ENCODE measurements around the gene HOXA5.

HOXA5 gene

DNA sequence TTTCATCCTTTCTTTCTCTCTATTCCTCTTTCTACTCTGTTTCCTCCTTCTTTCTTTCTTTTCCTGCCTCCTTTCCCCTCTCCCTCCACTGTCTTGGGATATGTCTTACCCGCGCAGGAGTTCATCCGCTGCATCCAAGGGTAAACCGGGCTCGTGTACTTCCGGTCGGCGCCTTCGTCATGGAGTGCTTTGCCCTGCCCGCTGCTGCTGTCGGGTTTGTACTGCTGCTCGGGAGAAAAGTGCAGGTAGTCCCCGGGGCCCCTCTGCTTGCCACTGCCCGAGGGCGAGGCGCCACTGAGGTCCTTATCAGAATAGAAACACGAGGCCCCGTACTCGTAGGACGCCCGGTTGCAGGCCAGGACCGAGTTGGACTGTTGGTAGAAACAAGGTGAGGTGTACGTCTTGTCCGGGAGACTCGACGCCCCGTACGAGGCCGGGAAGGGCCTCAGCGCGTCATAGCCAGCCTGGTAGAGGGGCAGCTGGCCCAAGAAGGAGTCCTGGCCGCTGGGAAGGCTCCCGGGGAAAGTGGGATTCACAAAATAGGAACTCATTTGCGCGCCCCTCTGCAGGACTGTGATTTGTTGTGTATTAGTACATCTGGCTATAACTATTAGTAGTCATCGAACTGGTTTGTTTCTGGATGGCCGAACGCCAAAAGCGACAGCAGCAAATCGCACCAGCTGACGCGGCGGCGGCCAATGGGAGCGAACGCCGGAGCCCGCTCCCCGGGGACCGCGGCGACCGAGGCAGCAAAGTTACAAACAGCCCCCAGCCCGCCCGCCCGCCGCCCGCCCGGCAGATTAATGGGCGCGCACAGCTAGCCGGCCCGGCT is 3.9 kb upstream of the HOXA5 start, which contains the start of gene HOXA6:
TSS of gene HOXA6 (minus strand) at position 576 of the 832 bp plus-strand sequence. CDS start at position 551, 25 bp downstream.
- no peak for DNase-seq

- no peak for DNase-seq
Observed at GRCh38 chr7:27146491-27147198, 3.2 kb upstream of the HOXA5 start.

DNA sequence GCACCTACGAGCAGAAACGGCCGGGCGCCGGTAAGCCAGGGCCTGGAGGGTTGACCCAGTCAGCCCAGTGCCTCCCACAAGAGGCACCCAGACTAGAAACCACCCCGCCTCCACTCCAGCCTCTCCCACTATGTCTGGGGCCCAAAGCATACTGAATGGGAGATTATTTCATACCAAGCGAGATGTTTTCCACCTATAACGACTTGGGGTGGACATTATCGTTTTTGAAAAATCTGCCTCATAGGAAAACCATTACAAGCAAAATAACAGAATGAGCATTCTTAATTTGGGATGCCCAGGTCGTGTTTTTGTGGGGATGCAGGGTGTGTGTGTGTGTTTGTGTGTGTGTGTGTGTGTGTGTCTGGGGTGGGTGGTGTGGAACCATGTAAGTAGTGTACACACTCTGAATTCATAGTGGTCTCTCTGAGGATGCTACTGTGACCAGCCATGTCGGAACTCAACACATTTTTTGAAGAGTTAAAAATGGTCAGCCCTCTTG is 2.5 kb upstream of the HOXA5 start:
- no peak for DNase-seq

DNA sequence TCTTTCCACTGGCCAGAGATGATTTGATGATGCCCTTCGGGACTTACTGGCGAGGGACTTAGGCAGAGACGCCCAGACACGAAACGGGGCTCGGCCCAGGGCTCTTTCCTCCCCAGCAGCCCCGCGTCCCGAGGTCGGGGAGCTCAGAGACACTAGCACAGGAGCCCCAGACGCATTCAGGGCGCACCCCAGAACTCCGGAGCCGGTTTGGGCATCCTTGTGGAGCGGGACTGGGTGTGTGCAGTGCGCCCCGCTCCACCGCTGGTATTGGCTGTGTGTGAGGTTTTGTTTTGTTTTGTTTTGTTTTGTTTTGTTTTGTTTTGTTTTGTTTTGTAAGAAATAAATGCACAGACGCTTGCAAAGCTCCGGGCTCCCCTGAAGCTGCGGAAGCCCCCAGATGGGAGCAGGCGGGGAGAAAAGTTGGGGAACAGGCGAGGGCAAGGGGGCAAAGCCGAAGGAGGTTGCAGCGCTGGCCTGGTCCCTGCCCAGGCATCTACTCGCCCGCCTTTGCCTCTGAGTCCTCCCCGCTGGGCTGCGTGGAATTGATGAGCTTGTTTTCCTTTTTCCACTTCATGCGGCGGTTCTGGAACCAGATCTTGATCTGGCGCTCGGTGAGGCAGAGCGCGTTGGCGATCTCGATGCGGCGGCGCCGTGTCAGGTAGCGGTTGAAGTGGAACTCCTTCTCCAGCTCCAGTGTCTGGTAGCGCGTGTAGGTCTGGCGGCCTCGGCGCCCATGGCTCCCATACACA is 1.9 kb upstream of the HOXA5 start:
- no peak for DNase-seq

DNA sequence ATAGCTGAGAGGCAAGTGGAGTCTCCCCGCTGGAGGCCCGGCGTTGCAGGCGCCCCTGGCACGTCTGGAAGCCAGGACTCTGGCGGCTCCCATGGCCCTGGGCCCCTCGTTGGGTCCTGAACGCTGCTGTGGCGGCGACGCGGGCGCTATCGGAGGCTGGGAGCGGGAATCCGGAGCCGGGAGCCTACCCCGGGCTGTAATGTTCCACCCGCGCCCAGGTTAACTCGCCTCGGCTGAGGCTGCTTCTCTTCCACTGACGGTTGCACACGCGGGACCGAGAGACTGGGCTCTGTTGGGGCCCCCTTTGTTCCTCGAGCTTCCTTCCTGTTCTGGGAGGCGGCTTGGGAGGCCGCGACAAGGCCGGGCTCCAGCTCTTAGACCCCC is 1.3 kb upstream of the HOXA5 start:
- no peak for DNase-seq

DNA sequence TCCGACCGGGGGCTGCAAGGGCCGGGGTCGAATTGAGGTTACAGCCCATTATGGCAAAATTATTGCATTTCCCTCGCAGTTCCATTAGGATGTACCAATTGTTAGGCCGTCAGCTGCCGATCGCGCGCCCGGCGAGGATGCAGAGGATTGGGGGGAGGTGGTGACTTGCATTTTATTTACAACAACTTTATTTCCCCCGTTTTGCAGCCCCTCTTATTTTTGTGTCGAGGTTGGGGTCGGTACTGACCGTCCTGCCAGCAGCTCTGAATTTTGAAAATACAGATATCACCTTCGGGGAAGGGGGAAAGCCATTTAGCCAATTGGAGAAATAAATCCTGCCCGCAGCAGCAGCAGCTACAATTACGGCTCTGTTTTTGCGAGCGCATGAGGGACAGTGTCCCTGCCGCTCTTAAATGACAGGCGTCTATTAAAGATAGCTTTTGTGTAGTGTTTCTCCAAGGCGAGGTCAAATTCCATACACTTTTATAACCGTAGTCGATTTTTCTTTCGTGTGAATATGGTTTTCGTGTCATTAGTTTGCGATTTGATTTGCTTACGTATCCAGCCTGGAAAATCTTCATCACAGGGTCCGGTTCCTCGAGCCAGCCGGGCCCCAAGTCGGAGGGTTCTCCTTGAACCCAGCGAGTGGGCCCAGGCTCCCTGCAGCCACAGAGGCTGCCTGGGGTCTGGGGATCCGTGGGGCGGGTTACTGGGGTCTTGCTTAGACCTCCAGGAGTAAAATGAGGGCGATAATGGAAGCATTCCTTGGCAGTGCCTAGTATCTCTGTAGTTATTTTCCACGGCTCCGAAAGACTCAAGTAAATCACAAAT is 684 bp upstream of the HOXA5 start:
- DNase-seq: no peak

DNA sequence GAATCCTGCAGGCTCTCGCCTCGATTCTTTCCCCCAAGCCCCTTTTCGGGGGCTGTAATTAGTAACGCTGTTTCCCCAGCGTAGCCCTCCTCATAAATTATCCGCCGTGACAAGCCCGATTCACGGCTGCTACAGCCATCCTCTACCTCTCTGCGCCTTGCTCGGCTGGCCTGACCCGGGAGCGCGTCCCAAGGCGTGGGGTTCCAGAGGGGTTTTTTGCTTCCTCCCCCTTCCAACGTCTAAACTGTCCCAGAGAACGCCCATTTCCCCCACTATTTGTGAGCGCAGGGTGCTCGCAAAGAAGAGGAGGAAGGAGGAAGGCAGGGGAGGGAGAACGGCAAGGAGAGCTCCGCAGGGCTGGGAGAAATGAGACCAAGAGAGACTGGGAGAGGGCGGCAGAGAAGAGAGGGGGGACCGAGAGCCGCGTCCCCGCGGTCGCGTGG is 880 bp downstream of the HOXA5 start:
- no peak for DNase-seq

DNA sequence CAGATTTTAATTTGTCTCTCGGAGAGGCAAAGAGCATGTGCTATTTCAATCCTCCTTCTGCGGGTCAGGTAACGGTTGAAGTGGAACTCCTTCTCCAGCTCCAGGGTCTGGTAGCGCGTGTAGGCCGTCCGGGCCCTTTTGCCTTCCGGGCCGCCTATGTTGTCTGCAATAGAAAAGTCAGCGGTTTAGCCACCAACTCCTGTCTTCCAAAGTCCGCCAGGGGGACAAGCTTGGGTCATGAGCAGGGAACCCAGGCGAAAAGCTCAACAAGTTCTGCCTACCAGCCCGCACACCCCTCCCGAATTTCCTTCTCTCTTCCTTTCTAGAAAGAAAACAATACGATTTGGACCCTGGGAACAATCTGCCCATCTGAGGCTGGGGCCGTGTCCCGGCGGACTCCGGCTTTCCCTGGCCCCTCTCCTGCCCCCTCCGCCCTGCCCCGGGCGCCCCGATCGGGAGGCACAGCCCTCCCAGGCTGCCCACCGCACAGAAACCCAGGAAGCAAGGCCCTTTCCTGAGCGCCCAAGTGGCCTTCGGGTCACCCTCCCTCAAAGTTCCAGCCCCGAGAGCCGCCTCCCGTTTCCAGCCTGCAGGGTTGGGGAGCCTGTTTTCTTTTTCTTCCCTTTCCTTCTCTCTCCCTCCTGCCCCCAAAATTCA is 1.4 kb downstream of the HOXA5 start:
- no peak for DNase-seq

- DNase-seq: no peak
Observed at GRCh38 chr7:27141137-27141922, 2.2 kb downstream of the HOXA5 start.

- no peak for DNase-seq
Observed at GRCh38 chr7:27140126-27140857, 3.2 kb downstream of the HOXA5 start.

DNA sequence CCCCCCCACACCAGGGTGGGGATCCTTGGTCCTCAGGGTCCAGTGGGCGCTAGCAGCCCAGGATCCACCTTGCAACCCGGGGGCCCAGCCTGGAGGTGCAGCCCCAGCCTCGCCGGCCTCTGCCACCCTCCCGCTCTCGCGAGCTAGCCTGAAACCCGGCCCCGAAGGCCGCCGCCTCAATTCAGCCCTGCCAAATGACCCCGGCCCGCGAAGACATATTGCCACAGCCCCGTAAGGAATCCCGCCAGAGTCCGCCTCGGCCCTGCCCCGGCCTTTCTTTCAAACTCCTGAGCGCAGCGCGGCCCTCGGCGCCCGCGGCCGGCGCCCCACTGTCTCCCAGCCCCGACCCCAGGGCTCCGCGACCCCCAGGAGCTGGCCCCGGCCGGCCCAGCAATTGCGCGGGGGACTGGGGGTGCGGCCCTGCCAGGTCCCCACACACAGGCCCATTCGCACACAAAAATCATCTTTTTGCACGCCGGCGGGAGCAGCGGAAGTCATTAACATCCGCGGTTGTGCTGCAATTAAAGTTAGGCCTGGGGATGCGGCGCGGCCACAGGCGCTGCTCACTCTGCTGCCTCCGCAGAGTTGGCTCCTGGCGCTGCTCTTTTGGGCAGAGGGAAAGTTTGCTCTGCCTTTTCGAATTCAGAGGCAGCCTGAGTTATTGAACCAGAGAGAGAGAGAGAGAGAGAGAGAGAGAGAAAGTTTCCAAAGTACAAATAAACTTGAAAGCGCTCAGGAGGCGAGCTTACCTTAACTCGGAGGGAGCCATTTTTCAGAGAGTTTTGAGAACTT is 4.0 kb downstream of the HOXA5 start:
- DNase-seq: no peak

DNA sequence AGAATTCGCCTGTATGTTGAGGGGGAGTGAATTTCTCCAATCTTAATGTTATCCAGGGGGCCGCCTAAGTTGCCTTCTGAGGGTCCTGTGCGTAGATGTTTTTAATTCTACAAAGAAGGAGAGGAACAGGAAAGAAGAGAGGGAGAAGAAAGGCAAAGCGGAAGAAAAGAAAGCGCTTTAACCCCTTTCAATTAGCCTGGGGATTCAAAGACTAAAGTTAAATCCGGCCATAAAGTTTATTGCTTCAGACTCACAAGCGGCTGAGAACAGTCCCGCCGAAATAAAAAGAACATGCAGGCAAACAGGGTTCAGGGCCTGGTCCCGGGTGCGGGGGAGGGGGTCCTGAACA is 4.5 kb downstream of the HOXA5 start:
- no peak for DNase-seq

- no peak for DNase-seq
Observed at GRCh38 chr7:27138472-27138871, 5.0 kb downstream of the HOXA5 start.

DNA sequence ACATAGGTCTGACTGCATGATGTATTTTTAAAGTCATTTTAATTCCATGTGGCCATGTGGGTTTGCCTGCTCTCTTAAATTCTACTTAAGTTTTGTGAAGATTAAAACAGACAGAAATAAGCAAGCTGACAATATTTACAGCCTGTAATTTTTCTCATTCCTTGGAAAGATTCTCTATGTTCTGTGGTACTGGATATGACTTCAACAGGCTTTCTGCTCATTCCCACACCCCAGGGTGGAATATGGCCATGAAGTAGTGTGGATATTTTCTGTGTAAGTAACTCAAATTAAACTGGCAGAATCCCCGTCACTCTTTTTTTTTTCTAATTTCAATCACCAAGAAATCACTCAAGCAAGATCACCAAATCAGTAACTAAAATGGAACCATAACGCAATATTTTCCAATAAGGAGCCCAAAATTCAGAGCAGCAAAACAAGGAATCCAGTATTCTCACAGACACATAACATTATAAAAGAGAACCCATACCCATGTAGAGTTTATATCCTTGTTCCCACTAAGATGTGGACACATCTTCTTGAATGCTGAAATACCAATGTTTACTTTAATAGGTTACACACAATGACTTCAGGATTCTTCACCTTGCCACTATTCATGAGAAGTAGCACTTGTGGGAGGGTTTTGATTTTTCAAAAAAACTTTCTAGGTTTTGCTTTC is 5.7 kb downstream of the HOXA5 start:
- no peak for DNase-seq

DNA sequence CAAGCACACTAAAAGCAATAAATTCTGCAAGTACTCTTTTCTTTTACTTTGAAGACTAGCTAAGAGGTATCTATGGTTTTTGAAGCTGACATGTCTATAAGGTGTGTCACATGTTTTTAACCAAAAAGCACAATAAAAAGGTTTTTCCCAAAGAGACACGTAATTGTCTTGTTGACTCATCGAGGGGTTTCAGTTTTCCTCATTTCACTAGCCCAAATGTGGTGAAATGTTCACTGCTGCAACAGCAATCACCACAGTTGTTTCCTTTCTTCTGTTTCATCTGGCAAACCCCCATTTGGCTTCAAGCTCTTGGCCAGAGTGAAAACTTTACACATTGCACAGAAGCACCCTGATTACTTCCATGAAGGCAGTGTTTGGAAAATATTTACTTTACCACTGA is 9.1 kb downstream of the HOXA5 start:
- peak; percentile 81 for DNase-seq

GRCh38 chr7:27133409-27134231 is 9.9 kb downstream of the HOXA5 start:
- no peak for DNase-seq

GRCh38 chr7:27132978-27133377 is 10.5 kb downstream of the HOXA5 start:
- no peak for DNase-seq

GRCh38 chr7:27132214-27132613 is 11.3 kb downstream of the HOXA5 start:
- DNase-seq: no peak
